ENCODE measurements around the gene MBD3L4. TPM values are rescaled to one million over a fixed set of nuclear protein-coding genes. Genes with fewer than 3 reads are reported as not detected.
"Not testable (repeated sequence)": the region's sequence is repeated elsewhere in the genome, so short reads cannot be mapped to it uniquely, and the experiment has no call there.

The MBD3L4 gene
- total and polyA plus RNA-seq, 2 donors (not counting 1 experiment from before 2014, with no cell fraction given): not detected

- no peaks in the 10 kb centered on the region for H3K4me1 ChIP-seq (ENCODE audit: control insufficient read depth, extremely low read depth, insufficient read depth, low read length)
- no peak overlapping the region for H3K9ac ChIP-seq (ENCODE audit: insufficient read depth, low read length)
- H4K20me1 ChIP-seq (ENCODE audit: control insufficient read depth, extremely low read depth, insufficient read depth, low read length): no peaks in the 10 kb centered on the region
- DNase-seq (ENCODE audit: low read depth in 2 of 2): no peak
- H3K4me3 ChIP-seq (replicated peaks in 1 of 4; ENCODE audit: control extremely low read depth in 1 of 4, insufficient read depth in 1 of 4, low read depth in 3 of 4, low read length in 4 of 4): no peak overlapping the region
- TF ChIP-seq EZH2 (IDR thresholded peaks at IDR 0.05; ENCODE audit: low read length, missing control alignments): no peak
- no peak for TF ChIP-seq CTCF (conservative IDR thresholded peaks at IDR 0.05 in 1 of 2, IDR thresholded peaks at IDR 0.05 in 1 of 2; ENCODE audit: low read depth in 1 of 2, low read length in 2 of 2)
- no peak overlapping the region for H3K4me2 ChIP-seq (ENCODE audit: extremely low read depth, insufficient read depth, low read length)
- no peaks in the 10 kb centered on the region for H3K9me3 ChIP-seq (ENCODE audit: control insufficient read depth, insufficient read depth, low read depth, low read length)
- no peaks in the 10 kb centered on the region for H3K27me3 ChIP-seq (ENCODE audit: control insufficient read depth, insufficient read depth, low read length)
- H2AFZ ChIP-seq (ENCODE audit: low read length): no peak overlapping the region
- H3K36me3 ChIP-seq (ENCODE audit: control insufficient read depth, insufficient read depth, low read length): no peaks in the 10 kb centered on the region
- H3K27ac ChIP-seq (ENCODE audit: insufficient read depth, low read length): no peak overlapping the region
- H3K79me2 ChIP-seq (ENCODE audit: control insufficient read depth, insufficient read depth, low read length): no peaks in the 10 kb centered on the region
Measured at GRCh38 chr19:7063764-7064418, 23.9 kb upstream of the MBD3L4 start.

GRCh38 chr19:7063339-7063738 lies 23.4 kb upstream of the MBD3L4 start:
- no peak overlapping the region for H3K4me2 ChIP-seq (ENCODE audit: extremely low read depth, insufficient read depth, low read length)
- H3K4me1 ChIP-seq (ENCODE audit: control insufficient read depth, extremely low read depth, insufficient read depth, low read length): no peaks in the 10 kb centered on the region
- no peak overlapping the region for H3K9ac ChIP-seq (ENCODE audit: insufficient read depth, low read length)
- H3K9me3 ChIP-seq (ENCODE audit: control insufficient read depth, insufficient read depth, low read depth, low read length): no peaks in the 10 kb centered on the region
- no peak overlapping the region for H3K4me3 ChIP-seq (replicated peaks in 1 of 4; ENCODE audit: control extremely low read depth in 1 of 4, insufficient read depth in 1 of 4, low read depth in 3 of 4, low read length in 4 of 4)
- TF ChIP-seq CTCF (conservative IDR thresholded peaks at IDR 0.05 in 1 of 2, IDR thresholded peaks at IDR 0.05 in 1 of 2; ENCODE audit: low read depth in 1 of 2, low read length in 2 of 2) (no peak), EZH2 (IDR thresholded peaks at IDR 0.05; ENCODE audit: low read length, missing control alignments) (no peak)
- no peak overlapping the region for H2AFZ ChIP-seq (ENCODE audit: low read length)
- H3K27me3 ChIP-seq (ENCODE audit: control insufficient read depth, insufficient read depth, low read length): no peaks in the 10 kb centered on the region
- H4K20me1 ChIP-seq (ENCODE audit: control insufficient read depth, extremely low read depth, insufficient read depth, low read length): no peaks in the 10 kb centered on the region
- H3K36me3 ChIP-seq (ENCODE audit: control insufficient read depth, insufficient read depth, low read length): no peaks in the 10 kb centered on the region
- no peak overlapping the region for H3K27ac ChIP-seq (ENCODE audit: insufficient read depth, low read length)
- no peaks in the 10 kb centered on the region for H3K79me2 ChIP-seq (ENCODE audit: control insufficient read depth, insufficient read depth, low read length)
- DNase-seq (ENCODE audit: low read depth in 2 of 2): no peak

- not testable (repeated sequence) for H3K4me2 ChIP-seq (ENCODE audit: extremely low read depth, insufficient read depth, low read length); H3K36me3 ChIP-seq (ENCODE audit: control insufficient read depth, insufficient read depth, low read length); H3K9me3 ChIP-seq (ENCODE audit: control insufficient read depth, insufficient read depth, low read depth, low read length); H3K27me3 ChIP-seq (ENCODE audit: control insufficient read depth, insufficient read depth, low read length); H2AFZ ChIP-seq (ENCODE audit: low read length); H3K4me3 ChIP-seq (replicated peaks in 1 of 4; ENCODE audit: control extremely low read depth in 1 of 4, insufficient read depth in 1 of 4, low read depth in 3 of 4, low read length in 4 of 4); H3K27ac ChIP-seq (ENCODE audit: insufficient read depth, low read length); H3K4me1 ChIP-seq (ENCODE audit: control insufficient read depth, extremely low read depth, insufficient read depth, low read length); H3K9ac ChIP-seq (ENCODE audit: insufficient read depth, low read length); H4K20me1 ChIP-seq (ENCODE audit: control insufficient read depth, extremely low read depth, insufficient read depth, low read length); H3K79me2 ChIP-seq (ENCODE audit: control insufficient read depth, insufficient read depth, low read length); DNase-seq (ENCODE audit: low read depth in 2 of 2)
Measured at GRCh38 chr19:7059977-7060376, 20.0 kb upstream of the MBD3L4 start.

- not testable (repeated sequence) for H3K9me3 ChIP-seq (ENCODE audit: control insufficient read depth, insufficient read depth, low read depth, low read length); DNase-seq (ENCODE audit: low read depth in 2 of 2); H3K79me2 ChIP-seq (ENCODE audit: control insufficient read depth, insufficient read depth, low read length); H3K27me3 ChIP-seq (ENCODE audit: control insufficient read depth, insufficient read depth, low read length); H4K20me1 ChIP-seq (ENCODE audit: control insufficient read depth, extremely low read depth, insufficient read depth, low read length); H2AFZ ChIP-seq (ENCODE audit: low read length); H3K4me2 ChIP-seq (ENCODE audit: extremely low read depth, insufficient read depth, low read length); H3K9ac ChIP-seq (ENCODE audit: insufficient read depth, low read length); H3K36me3 ChIP-seq (ENCODE audit: control insufficient read depth, insufficient read depth, low read length); H3K4me3 ChIP-seq (replicated peaks in 1 of 4; ENCODE audit: control extremely low read depth in 1 of 4, insufficient read depth in 1 of 4, low read depth in 3 of 4, low read length in 4 of 4); H3K4me1 ChIP-seq (ENCODE audit: control insufficient read depth, extremely low read depth, insufficient read depth, low read length); H3K27ac ChIP-seq (ENCODE audit: insufficient read depth, low read length)
Measured at GRCh38 chr19:7058576-7058975, 18.6 kb upstream of the MBD3L4 start, which contains the start of gene MBD3L3. Gene MBD3L3, minus strand, starts transcription at chr19:7058676. Its CDS starts 71 bp downstream, at chr19:7058605.

GRCh38 chr19:7056371-7056770 lies 16.4 kb upstream of the MBD3L4 start:
- H3K27ac ChIP-seq (ENCODE audit: insufficient read depth, low read length); H3K4me3 ChIP-seq (replicated peaks in 1 of 4; ENCODE audit: control extremely low read depth in 1 of 4, insufficient read depth in 1 of 4, low read depth in 3 of 4, low read length in 4 of 4); H2AFZ ChIP-seq (ENCODE audit: low read length); H3K4me2 ChIP-seq (ENCODE audit: extremely low read depth, insufficient read depth, low read length); H3K4me1 ChIP-seq (ENCODE audit: control insufficient read depth, extremely low read depth, insufficient read depth, low read length); DNase-seq (ENCODE audit: low read depth in 2 of 2); H3K36me3 ChIP-seq (ENCODE audit: control insufficient read depth, insufficient read depth, low read length); H3K27me3 ChIP-seq (ENCODE audit: control insufficient read depth, insufficient read depth, low read length); H3K9me3 ChIP-seq (ENCODE audit: control insufficient read depth, insufficient read depth, low read depth, low read length); H3K9ac ChIP-seq (ENCODE audit: insufficient read depth, low read length); H3K79me2 ChIP-seq (ENCODE audit: control insufficient read depth, insufficient read depth, low read length); H4K20me1 ChIP-seq (ENCODE audit: control insufficient read depth, extremely low read depth, insufficient read depth, low read length): not testable (repeated sequence)

Measured in fibroblast of lung (primary cell).